Eye (tissue), 1 donor: ENCODE measurements around the gene OR6Y1.

ENCODE experiments used
- DNase-seq: peaks from one replicate; pipeline ENCODE4 v3.0.0-alpha.2; 2015

The OR6Y1 gene, protein sequence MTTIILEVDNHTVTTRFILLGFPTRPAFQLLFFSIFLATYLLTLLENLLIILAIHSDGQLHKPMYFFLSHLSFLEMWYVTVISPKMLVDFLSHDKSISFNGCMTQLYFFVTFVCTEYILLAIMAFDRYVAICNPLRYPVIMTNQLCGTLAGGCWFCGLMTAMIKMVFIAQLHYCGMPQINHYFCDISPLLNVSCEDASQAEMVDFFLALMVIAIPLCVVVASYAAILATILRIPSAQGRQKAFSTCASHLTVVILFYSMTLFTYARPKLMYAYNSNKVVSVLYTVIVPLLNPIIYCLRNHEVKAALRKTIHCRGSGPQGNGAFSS

GRCh38 chr1:158554352-158554751 is at the start of gene OR6Y1:
OR6Y1 (minus strand) TSS chr1:158554405; CDS start chr1:158548105, 6,300 bp downstream.
- no peak for DNase-seq

- DNase-seq, result no peak
Measured at GRCh38 chr1:158600735-158601134, 46.5 kb upstream of the OR6Y1 start.

DNA sequence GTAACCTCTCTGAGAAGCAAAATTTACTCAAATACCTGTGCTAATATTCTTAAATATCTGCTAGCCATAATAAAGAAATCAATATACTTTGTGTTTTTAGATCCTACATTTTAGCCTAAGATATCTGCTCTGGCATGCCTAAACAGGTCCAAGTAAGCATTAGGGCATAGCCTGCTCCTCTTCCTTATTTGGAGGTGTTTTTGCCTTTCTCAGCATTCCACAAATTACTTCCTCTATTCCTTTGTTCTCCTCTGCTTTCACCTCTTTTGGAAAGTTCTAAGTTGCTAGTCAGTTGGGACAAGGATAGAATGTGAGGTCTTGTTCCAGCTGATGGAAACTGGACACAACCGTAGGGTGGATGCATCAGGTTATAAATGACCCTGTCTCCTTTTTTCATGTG is 32.7 kb upstream of the OR6Y1 start:
- no peak for DNase-seq

- no peak for DNase-seq
Measured at GRCh38 chr1:158583962-158584361, 29.8 kb upstream of the OR6Y1 start.

- DNase-seq, result no peak
Measured at GRCh38 chr1:158579733-158580132, 25.5 kb upstream of the OR6Y1 start, which contains the start of gene OR10X1. OR10X1 (minus strand) TSS chr1:158579899; CDS start chr1:158579899, 0 bp downstream.

- no peak for DNase-seq
Measured at GRCh38 chr1:158577561-158577960, 23.4 kb upstream of the OR6Y1 start.

GRCh38 chr1:158572226-158572625 is 18.0 kb upstream of the OR6Y1 start:
- DNase-seq, result no peak

DNA sequence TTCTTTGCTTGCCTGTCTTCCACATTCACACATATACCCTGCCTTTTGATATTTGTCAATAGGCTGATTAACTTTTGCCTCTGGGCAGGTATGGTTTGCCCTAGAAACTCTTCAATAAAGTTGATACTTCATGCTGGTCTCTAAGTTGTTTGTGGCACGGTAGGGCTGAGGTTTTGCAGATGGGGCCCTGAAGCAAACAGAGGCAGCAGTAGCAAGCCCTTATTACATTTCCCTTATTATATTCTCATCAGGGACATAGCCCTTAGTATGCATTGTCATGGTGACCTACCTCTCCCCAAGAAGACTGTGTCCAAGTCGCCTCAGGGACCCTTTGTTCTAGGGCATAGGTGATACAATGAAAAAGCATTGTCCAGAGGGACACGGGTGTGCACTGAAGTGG is 16.3 kb upstream of the OR6Y1 start, which contains the start of gene OR6P1:
Gene OR6P1 (minus strand): TSS at position 101 of the 400 bp plus-strand sequence. CDS start 6,976 bp downstream, outside the sequence.
- no peak for DNase-seq

GRCh38 chr1:158564608-158565007 is 10.4 kb upstream of the OR6Y1 start:
- DNase-seq, result no peak

- DNase-seq, result no peak
Measured at GRCh38 chr1:158563853-158564252, 9.6 kb upstream of the OR6Y1 start.

DNA sequence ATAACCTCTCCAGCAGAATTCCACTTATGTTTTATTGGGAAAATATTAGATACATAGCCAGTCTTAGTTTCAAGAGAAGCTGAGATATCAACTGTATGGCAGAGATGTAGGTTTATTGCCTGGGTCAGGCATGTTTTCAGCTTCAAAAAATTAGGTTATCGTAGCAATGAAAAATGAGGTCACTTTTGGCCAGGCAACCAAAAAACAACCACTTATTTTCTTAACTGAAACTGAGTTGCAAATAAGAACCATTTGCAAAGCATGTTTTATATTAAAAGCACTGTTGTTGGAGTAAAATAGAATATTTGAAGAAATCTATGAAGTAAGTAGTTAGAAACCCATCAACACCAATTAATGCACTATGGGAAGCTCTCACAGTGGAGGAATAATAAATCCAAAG is 5.5 kb upstream of the OR6Y1 start:
- peak; percentile 51 for DNase-seq

GRCh38 chr1:158552296-158552695 is 1.9 kb downstream of the OR6Y1 start:
- DNase-seq, result no peak

GRCh38 chr1:158547533-158547932 is 6.7 kb downstream of the OR6Y1 start:
- DNase-seq, result no peak

DNA sequence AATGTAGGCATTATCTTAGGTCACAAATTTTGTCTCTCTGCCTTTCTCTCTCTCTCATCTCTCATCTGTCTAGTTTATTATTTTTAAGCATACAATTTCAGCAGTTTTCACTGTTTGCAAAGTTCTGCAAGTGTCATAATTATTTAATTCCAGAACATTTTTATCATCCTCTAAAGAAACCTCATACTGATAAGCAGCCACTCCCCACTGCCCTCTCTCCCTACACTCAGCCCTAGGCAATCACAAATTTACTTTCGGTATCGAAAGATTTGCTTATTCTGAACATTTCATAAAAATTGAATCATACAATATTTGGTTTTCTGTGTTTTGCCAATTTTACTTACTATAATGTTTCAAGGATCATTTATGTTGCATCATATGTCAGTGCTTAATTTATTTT is 16.6 kb downstream of the OR6Y1 start:
- DNase-seq, result no peak

DNA sequence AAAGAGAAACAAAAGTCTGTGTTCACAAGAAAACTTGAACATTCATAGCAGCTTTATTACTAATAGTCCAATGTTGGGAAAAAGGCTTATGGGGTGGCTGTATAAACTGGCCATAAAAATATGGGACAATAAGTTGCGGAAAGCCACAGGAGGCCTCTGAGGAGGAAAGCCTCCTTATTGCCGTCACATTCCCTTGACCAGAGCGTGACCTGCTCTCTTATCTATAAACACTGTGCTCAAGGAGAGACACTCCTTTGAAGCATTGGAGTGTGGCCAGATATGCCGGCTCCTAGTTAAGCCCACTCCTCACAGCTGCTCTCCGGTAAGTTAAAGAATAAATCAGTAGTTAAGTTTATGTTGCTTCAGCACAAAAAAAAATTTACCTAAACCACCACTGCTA is 19.7 kb downstream of the OR6Y1 start:
- DNase-seq, result no peak

DNA sequence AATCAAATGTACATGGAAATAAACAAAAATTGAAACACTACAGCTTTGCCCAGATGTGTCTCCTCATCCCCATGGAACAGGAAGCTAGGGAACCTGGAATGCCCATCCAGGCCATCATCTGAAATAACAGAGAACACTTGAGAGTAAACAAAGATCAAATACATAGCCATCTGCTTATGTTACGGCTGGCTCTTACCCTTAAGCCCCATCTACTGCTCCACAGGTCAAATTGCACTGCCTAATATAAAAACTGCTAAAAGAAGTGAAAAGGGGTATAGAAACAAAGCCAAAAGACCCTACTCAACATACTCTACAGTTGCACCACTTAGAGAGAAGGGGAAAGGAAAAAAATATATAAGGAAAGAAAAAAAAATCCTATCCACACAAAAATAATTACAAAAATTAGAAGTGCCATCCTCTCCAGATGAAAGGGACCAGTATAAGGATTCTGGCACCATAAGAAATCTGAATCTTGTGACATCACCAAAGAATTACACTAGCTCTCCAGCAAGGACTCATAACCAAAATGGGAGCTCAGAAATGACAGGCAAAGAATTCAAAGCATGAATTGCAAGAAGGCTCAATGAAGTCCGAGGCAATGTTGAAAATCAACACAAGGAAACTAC is 26.9 kb downstream of the OR6Y1 start:
- peak; percentile 12 for DNase-seq

- DNase-seq, result no peak
Measured at GRCh38 chr1:158521666-158522058, 32.5 kb downstream of the OR6Y1 start.

DNA sequence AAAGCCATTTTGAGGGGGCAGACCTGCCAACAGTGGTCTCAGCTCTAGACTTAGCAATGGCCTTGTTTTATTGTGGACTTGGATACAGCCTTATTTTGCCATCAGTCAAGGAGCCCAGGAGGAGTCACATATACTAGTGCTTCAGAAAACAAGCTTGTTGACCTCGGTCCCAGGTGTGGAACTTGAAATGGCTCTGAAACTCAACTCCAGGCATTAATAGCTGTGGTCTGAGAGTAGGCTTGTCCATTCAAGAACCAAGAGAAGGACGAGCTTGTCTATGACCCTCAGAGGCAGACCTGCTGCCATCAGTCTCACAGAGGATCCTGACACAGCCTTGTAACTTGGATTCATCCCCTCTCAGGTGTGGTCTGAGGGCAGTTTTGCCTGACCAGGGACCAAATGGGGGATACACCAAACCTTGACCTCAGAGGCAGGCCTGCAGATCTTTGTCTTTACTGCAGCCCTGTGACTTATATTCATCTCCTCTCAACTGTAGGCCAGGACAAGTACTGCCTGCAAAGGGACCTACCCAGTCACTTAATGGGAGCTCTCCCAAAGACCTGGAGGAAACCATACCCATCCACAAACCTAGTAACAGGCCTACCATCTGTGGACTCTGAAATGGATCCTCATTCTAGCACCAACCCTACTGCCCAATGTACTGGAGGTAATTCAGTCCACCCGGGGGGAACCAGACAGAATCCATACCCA is 33.1 kb downstream of the OR6Y1 start:
- DNase-seq, result no peak

DNA sequence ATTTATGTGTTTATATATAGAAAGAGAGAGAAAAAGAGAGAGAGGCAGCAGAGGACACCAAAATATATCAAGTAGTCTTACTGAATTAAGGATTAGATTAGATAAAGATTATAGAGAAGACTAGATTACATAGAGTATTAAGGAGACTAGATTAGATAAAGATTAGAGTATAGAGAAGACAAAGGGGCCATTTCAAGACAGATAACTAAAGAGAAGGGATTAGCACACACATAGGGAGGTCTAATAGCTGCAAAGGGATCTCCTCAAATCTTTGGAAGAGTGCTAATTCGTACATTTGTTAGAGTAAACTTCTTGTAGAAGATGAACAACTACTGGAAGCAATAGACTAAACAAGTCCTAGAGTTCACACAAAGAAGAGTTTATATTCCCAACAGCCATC is 34.2 kb downstream of the OR6Y1 start:
- DNase-seq, result no peak

- DNase-seq, result no peak
Measured at GRCh38 chr1:158516966-158517365, 37.2 kb downstream of the OR6Y1 start.

GRCh38 chr1:158509471-158510156 is 44.6 kb downstream of the OR6Y1 start:
- DNase-seq, result no peak

- no peak for DNase-seq
Measured at GRCh38 chr1:158507511-158507910, 46.7 kb downstream of the OR6Y1 start.

DNA sequence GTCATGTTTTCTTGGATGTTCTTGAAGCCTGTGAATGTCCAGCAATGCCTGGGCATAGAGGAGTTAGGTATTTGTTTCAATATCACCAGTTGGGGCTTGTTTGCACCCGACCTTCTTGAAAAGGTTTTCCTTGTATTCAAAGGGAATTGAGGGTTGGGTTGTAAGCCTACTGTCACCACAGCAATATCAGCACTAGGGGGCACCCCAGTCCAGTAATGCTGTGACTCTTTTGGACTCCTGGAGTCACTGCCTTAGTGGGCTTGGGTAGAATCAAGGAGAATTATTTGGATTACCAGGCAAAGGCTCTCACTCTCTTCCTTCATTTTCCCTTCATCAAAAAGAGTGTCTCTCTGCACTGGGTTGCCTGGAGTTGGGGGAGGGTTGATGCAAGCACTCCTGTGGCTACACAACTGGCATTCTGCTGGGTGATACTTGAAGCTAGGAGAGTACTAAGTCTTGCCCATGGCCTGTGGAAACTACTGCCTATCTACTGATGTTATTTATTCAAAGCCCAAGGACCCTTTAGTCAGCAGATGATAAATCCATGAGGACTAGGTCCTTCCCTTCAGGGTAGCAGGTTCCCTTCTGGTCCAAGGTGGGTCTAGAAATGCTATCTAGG is 47.7 kb downstream of the OR6Y1 start:
- no peak for DNase-seq
